Measurements from ENCODE around the gene CNTNAP4. TPM values are rescaled to one million over a fixed set of nuclear protein-coding genes. Genes with fewer than 3 reads are reported as not detected.

CNTNAP4 gene
- total and polyA plus RNA-seq, 12 donors, result 0.17 to 2.6 (median 0.56) TPM; not detected in 5

DNA sequence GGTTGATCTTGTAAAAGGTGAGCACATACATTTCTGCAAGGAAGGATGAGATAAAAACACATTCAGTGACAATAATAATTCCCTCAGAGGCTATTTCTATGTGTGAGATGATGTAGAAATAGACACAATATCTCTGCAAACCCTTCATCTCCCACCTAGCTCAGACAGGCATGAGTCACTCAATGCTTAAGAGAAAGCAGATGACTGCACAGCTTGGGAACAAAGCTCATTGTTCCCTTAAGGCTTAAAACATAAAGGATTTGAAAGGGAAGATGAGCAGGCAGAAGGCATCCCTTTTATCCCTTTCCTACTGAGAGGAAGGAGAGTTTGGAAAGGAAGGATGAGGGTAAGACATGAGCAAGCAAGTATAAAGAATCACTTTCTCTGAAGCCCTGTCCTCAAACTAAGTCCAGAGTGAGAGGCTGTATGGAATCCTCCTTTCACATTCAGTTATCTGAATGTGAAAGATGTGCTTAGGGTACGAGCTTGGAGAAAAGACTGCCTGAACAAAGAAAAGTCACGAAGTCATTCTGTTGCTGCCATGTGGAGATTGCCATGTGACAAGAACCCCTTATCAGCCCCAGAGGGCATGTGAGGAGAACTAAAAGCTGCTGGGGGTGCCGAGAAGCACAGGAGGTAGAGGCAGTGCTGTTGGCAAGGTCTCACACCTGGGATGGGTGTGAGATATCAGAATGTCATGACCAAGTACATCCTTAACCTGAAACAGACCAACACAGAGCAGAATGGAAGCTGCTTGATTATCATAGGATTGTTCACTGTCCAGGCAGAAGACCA is 58.2 kb downstream of the CNTNAP4 start:
- TF ChIP-seq, protein P1, sequence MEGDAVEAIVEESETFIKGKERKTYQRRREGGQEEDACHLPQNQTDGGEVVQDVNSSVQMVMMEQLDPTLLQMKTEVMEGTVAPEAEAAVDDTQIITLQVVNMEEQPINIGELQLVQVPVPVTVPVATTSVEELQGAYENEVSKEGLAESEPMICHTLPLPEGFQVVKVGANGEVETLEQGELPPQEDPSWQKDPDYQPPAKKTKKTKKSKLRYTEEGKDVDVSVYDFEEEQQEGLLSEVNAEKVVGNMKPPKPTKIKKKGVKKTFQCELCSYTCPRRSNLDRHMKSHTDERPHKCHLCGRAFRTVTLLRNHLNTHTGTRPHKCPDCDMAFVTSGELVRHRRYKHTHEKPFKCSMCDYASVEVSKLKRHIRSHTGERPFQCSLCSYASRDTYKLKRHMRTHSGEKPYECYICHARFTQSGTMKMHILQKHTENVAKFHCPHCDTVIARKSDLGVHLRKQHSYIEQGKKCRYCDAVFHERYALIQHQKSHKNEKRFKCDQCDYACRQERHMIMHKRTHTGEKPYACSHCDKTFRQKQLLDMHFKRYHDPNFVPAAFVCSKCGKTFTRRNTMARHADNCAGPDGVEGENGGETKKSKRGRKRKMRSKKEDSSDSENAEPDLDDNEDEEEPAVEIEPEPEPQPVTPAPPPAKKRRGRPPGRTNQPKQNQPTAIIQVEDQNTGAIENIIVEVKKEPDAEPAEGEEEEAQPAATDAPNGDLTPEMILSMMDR (IDR thresholded peaks at IDR 0.05), result no peak
- TF ChIP-seq POLR2A (IDR thresholded peaks at IDR 0.05), result no peak
- Histone ChIP-seq H3K9me3 (replicated peaks in 1 of 3) (no peaks in the 10 kb centered on the region), H3K36me3 (replicated peaks in 1 of 2) (no peaks in the 10 kb centered on the region), H3K27ac (no peak overlapping the region), H3K4me3 (no peak overlapping the region), H3K4me1 (replicated peaks in 1 of 2) (no peaks in the 10 kb centered on the region), H3K27me3 (no peaks in the 10 kb centered on the region)
- no peak for DNase-seq
- WGBS, 4 donors, result 75 to 79% (median 77%) methylated on average over 3 of the region's 3 CpGs
- intact Hi-C loops (cut with DNase I), result no loop called here

DNA sequence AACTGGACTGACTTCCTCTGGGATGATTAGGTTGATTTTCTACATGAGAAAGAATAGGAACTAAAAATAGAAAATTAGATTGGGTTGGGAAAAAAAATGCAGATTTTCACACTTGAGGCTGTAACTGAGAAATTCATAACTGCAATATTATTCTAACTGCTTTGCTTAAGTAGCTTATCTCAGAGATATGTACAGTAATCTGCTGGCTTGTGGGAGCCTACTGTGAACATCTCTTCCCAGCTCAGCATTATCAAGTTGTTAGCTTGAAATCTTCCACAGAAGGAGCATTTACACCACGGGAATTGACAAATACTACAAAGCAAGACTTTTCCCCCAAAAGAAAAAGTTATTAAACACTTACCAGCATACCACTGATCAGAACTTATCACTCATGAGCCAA is 58.9 kb downstream of the CNTNAP4 start:
- no peak for TF ChIP-seq POLR2A (IDR thresholded peaks at IDR 0.05)
- TF ChIP-seq, protein P1 (IDR thresholded peaks at IDR 0.05), result no peak
- no peak for DNase-seq
- Histone ChIP-seq H3K27me3 (no peaks in the 10 kb centered on the region), H3K36me3 (replicated peaks in 1 of 2) (no peaks in the 10 kb centered on the region), H3K9me3 (replicated peaks in 1 of 3) (no peaks in the 10 kb centered on the region), H3K4me1 (replicated peaks in 1 of 2) (no peaks in the 10 kb centered on the region), H3K27ac (no peak overlapping the region), H3K4me3 (no peak overlapping the region)
- 67 to 78% (median 72%) methylated on average over 1 of the region's 1 CpG for WGBS, 4 donors
- intact Hi-C loops (cut with DNase I), result no loop called here

- Histone ChIP-seq H3K36me3 (replicated peaks in 1 of 2) (no peaks in the 10 kb centered on the region), H3K4me1 (replicated peaks in 1 of 2) (no peaks in the 10 kb centered on the region), H3K27me3 (no peaks in the 10 kb centered on the region), H3K4me3 (no peak overlapping the region), H3K27ac (no peak overlapping the region), H3K9me3 (replicated peaks in 1 of 3) (no peaks in the 10 kb centered on the region)
- DNase-seq, result no peak
- TF ChIP-seq POLR2A (IDR thresholded peaks at IDR 0.05), result no peak
- TF ChIP-seq, protein P1 (IDR thresholded peaks at IDR 0.05), result no peak
- intact Hi-C loops (cut with DNase I), result no loop called here
Measured at GRCh38 chr16:76338472-76338871, 61.3 kb downstream of the CNTNAP4 start.

- Histone ChIP-seq H3K9me3 (replicated peaks in 1 of 3) (no peaks in the 10 kb centered on the region), H3K27me3 (no peaks in the 10 kb centered on the region), H3K4me3 (no peak overlapping the region), H3K36me3 (replicated peaks in 1 of 2) (no peaks in the 10 kb centered on the region), H3K4me1 (replicated peaks in 1 of 2) (no peaks in the 10 kb centered on the region), H3K27ac (no peak overlapping the region)
- intact Hi-C loops (cut with DNase I), result no loop called here
- WGBS, 4 donors, result 60 to 69% (median 62%) methylated on average over 3 of the region's 3 CpGs
- no peak for DNase-seq
- TF ChIP-seq, protein P1 (IDR thresholded peaks at IDR 0.05), result no peak
- TF ChIP-seq POLR2A (IDR thresholded peaks at IDR 0.05), result no peak
Measured at GRCh38 chr16:76343769-76344168, 66.6 kb downstream of the CNTNAP4 start.

Data from adrenal gland (tissue), 12 donors.